ENCODE measurements around the gene ZIC2. TPM values are rescaled to one million over a fixed set of nuclear protein-coding genes. Genes with fewer than 3 reads are reported as not detected.

ZIC2 gene
- total and polyA plus RNA-seq, 10 donors = not detected

GRCh38 chr13:99953138-99953755 is 28.3 kb upstream of the ZIC2 start:
- DNase-seq = no peak
- TF ChIP-seq POLR2A (IDR thresholded peaks at IDR 0.05) (no peak), CTCF (IDR thresholded peaks at IDR 0.05 in 8 of 11, conservative IDR thresholded peaks at IDR 0.05 in 3 of 11) (no peak), POLR2AphosphoS5 (IDR thresholded peaks at IDR 0.05) (no peak)
- Histone ChIP-seq H3K4me3 (no peak overlapping the region), H3K9me3 (no peaks in the 10 kb centered on the region), H3K27me3 (replicated peaks in 1 of 7) (peaks cover 9 to 98% (median 66%) of the 10 kb centered on the region in 7 donors), H3K36me3 (no peaks in the 10 kb centered on the region), H3K4me1 (peaks cover 16 to 31% (median 22%) of the 10 kb centered on the region in 6 donors), H3K27ac (no peak overlapping the region)
- WGBS, 5 donors = 83 to 85% (median 83%) methylated on average over 10 to 14 of the region's 14 CpGs
- intact Hi-C loops (cut with DNase I; ENCODE audit: low total_unique reads) = no loop called here

- 49 to 67% (median 54%) methylated on average over 15 to 21 of the region's 21 CpGs for WGBS, 5 donors
- TF ChIP-seq POLR2A (IDR thresholded peaks at IDR 0.05) = no peak
- TF ChIP-seq CTCF (IDR thresholded peaks at IDR 0.05 in 8 of 11, conservative IDR thresholded peaks at IDR 0.05 in 3 of 11) = no peak
- TF ChIP-seq POLR2AphosphoS5 (IDR thresholded peaks at IDR 0.05) = no peak
- Histone ChIP-seq H3K27ac (no peak overlapping the region), H3K36me3 (no peaks in the 10 kb centered on the region), H3K27me3 (replicated peaks in 1 of 7) (peaks cover 16 to 98% (median 73%) of the 10 kb centered on the region in 7 donors), H3K4me1 (peaks cover 20 to 50% (median 38%) of the 10 kb centered on the region in 6 donors), H3K4me3 (peak overlapping the region in 2 of 8 donors; percentile 6 to 52), H3K9me3 (no peaks in the 10 kb centered on the region)
- DNase-seq = no peak
- intact Hi-C loops (cut with DNase I; ENCODE audit: low total_unique reads) = no loop called here
Measured at GRCh38 chr13:99955107-99955746, 26.4 kb upstream of the ZIC2 start.

- Histone ChIP-seq H3K4me3 (peak overlapping the region in 7 of 8 donors; percentile 6 to 52 (median 15)), H3K27me3 (replicated peaks in 1 of 7) (peaks cover 16 to 99% (median 80%) of the 10 kb centered on the region in 7 donors), H3K9me3 (no peaks in the 10 kb centered on the region), H3K4me1 (peaks cover 20 to 53% (median 39%) of the 10 kb centered on the region in 6 donors), H3K36me3 (no peaks in the 10 kb centered on the region), H3K27ac (no peak overlapping the region)
- TF ChIP-seq POLR2AphosphoS5 (IDR thresholded peaks at IDR 0.05) (peak; percentile 22 to 57 (median 46)), POLR2A (IDR thresholded peaks at IDR 0.05) (no peak), CTCF (IDR thresholded peaks at IDR 0.05 in 8 of 11, conservative IDR thresholded peaks at IDR 0.05 in 3 of 11) (no peak)
- no peak for DNase-seq
- intact Hi-C loops (cut with DNase I; ENCODE audit: low total_unique reads) = no loop called here
- WGBS, 5 donors = 2 to 7% (median 4%) methylated on average over 34 to 57 of the region's 57 CpGs
Measured at GRCh38 chr13:99955747-99956472, 25.7 kb upstream of the ZIC2 start.
